Measurements from ENCODE around the gene SPATA18.

The SPATA18 gene

DNA sequence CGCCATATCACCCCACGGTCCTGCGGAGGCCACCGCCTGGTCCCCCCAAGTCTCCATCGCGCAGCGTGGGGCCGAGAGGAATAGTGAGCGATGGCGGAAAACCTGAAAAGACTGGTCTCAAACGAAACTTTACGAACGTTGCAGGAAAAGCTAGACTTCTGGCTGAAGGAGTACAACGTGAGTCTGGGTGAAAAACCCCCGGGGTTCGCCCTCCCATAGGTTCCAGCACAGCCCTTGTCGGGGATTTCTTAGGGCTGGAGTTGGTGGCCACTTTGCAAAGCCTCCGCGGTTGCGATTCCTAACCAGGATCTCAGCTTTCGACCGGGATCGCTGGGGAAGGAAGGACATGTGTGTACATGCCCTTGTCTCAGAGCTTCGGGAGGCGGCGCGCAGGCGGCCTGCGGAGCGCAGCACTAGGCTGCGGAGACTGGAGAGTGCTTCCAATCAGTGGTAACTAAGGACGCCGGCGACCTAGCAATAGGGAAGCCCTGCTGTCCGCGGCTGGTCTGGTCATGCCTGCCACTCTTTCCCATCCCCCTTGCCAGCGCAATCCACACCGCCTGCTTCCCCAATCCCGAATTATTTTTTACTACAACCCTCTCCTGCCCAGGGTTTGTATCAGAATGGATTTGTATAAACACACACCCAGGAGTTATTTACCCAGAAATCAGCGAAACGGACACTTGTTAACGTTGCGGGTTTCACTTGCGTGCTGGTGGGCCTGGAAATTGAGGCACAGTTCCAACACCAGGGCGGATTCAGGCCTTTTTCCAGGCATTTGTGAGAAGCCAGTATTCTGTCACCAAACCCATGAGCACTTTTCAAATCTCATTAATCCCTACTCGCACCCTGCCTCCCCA lies 741 bp downstream of the SPATA18 start:
- Histone ChIP-seq H3K27me3 (ENCODE audit: insufficient read depth, low read length) (peaks cover 33% of the 10 kb centered on the region), H3K4me3 (ENCODE audit: low read depth, low read length) (peak overlapping the region; percentile 85), H3K27ac (ENCODE audit: low read depth, low read length) (peak overlapping the region; percentile 5; the same call in 1 of the 2 replicates), H3K36me3 (ENCODE audit: insufficient read depth, low read length) (no peaks in the 10 kb centered on the region), H3K4me1 (ENCODE audit: control insufficient read depth, insufficient read depth, low read length, unreplicated experiment) (no peaks in the 10 kb centered on the region), H2AFZ (ENCODE audit: low read length, unreplicated experiment) (peak overlapping the region; percentile 92), H3K79me2 (ENCODE audit: control insufficient read depth, insufficient read depth, low read length, unreplicated experiment) (no peaks in the 10 kb centered on the region)

DNA sequence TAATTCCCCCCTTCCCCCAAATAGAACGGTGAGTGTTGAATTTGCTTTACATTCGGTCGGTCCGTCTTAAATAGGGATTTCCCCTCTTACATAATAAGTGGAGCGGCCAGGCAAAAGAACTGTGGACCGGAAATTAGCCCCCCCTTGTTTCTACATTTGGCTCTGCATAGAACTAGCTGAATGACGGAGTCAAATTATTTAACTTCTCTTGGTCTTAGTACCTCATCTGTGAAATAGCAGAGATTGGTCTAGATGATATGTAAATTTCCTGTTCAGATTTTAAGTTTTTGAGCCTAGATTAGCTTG lies 1.3 kb downstream of the SPATA18 start:
- Histone ChIP-seq H3K4me1 (ENCODE audit: control insufficient read depth, insufficient read depth, low read length, unreplicated experiment) (no peaks in the 10 kb centered on the region), H3K79me2 (ENCODE audit: control insufficient read depth, insufficient read depth, low read length, unreplicated experiment) (no peaks in the 10 kb centered on the region), H3K27ac (ENCODE audit: low read depth, low read length) (no peak overlapping the region), H3K27me3 (ENCODE audit: insufficient read depth, low read length) (peaks cover 31% of the 10 kb centered on the region), H2AFZ (ENCODE audit: low read length, unreplicated experiment) (peak overlapping the region; percentile 15), H3K4me3 (ENCODE audit: low read depth, low read length) (peak overlapping the region; percentile 85), H3K36me3 (ENCODE audit: insufficient read depth, low read length) (no peaks in the 10 kb centered on the region)

DNA sequence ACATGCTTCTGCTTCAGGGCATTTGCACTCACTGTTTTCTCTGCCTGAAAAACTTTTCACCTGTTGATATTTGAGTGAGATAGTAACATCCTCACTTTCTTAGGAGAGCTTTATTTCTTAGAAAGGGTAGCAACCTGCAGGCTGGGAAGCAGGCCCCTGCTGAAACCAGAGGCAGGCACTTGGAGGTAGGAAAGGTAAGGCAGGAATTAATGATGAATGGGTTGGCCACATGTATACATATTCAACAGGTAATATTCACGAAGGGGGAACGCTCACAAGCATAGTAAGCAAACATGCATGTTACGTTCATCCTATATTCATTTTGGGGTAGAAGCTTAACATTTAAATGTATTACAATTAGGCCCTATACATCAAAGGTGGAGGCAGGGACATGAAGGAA lies 3.1 kb downstream of the SPATA18 start:
- Histone ChIP-seq H2AFZ (ENCODE audit: low read length, unreplicated experiment) (no peak overlapping the region), H3K79me2 (ENCODE audit: control insufficient read depth, insufficient read depth, low read length, unreplicated experiment) (no peaks in the 10 kb centered on the region), H3K27me3 (ENCODE audit: insufficient read depth, low read length) (peaks cover 26% of the 10 kb centered on the region), H3K4me3 (ENCODE audit: low read depth, low read length) (no peak overlapping the region), H3K36me3 (ENCODE audit: insufficient read depth, low read length) (no peaks in the 10 kb centered on the region), H3K4me1 (ENCODE audit: control insufficient read depth, insufficient read depth, low read length, unreplicated experiment) (peaks cover 5% of the 10 kb centered on the region), H3K27ac (ENCODE audit: low read depth, low read length) (no peak overlapping the region)

DNA sequence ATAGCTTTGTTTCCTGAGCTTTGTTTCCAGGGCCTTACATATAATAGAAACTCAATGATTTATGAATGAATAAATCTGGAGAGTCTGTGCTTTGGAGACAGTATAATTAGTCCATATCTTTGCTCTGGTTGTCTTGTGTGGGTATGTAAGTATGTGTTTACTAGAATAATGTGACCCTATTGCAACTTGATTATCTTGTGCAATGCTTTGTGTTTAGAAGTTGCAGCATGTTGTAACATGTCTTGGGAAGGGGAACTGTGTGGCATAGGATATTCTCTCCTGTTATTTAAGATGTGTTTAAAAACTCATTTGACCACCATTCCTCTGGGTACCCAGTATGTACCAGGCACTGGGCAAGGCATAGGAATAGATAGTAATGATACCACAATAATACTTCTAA lies 6.1 kb downstream of the SPATA18 start:
- Histone ChIP-seq H3K27me3 (ENCODE audit: insufficient read depth, low read length) (peaks cover 12% of the 10 kb centered on the region; the same call in 1 of the 2 replicates), H3K36me3 (ENCODE audit: insufficient read depth, low read length) (no peaks in the 10 kb centered on the region), H3K79me2 (ENCODE audit: control insufficient read depth, insufficient read depth, low read length, unreplicated experiment) (no peaks in the 10 kb centered on the region), H3K27ac (ENCODE audit: low read depth, low read length) (no peak overlapping the region), H3K4me3 (ENCODE audit: low read depth, low read length) (no peak overlapping the region), H2AFZ (ENCODE audit: low read length, unreplicated experiment) (no peak overlapping the region), H3K4me1 (ENCODE audit: control insufficient read depth, insufficient read depth, low read length, unreplicated experiment) (peaks cover 7% of the 10 kb centered on the region)

DNA sequence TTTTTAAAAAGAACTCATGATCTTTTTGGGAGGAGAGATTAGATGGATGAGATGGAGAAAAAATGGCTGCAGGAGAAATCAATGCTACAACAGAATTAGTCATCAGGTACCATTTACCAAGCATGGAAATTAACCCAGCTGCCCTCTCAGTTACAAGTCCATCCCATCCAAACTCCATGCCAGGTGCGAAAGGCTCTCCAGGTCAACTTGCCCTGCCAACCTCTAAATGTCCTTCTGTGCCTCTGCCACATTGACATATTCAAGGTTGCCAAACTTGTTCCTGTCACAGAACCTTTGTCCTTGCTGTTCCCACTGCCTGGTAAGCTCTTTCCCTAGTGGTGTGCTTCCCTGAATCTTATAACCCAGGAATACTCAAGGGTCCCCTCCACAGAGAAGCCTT lies 7.2 kb downstream of the SPATA18 start:
- Histone ChIP-seq H3K4me3 (ENCODE audit: low read depth, low read length) (no peak overlapping the region), H3K79me2 (ENCODE audit: control insufficient read depth, insufficient read depth, low read length, unreplicated experiment) (no peaks in the 10 kb centered on the region), H3K27me3 (ENCODE audit: insufficient read depth, low read length) (peaks cover 5% of the 10 kb centered on the region; the same call in 1 of the 2 replicates), H3K36me3 (ENCODE audit: insufficient read depth, low read length) (no peaks in the 10 kb centered on the region), H2AFZ (ENCODE audit: low read length, unreplicated experiment) (no peak overlapping the region), H3K27ac (ENCODE audit: low read depth, low read length) (no peak overlapping the region), H3K4me1 (ENCODE audit: control insufficient read depth, insufficient read depth, low read length, unreplicated experiment) (peaks cover 7% of the 10 kb centered on the region)

DNA sequence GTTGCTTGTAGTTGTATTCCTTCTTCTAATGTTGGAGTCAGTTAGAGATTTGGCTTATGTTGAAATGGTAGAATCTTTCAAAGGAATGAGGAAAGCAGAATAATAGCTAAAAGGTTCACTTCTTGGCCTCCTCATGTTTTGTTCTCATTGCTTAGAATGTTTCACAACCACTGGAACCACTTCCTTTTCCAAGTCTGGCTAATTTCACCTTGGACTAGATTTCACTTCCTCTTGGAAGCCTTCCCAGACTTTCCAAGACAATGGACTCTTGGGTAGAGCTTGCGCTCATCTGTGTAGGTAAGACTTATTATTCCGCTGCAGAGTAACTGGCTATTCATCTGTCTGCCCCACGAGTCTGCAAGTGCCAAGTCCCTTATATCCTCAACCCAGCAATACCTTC lies 8.3 kb downstream of the SPATA18 start:
- Histone ChIP-seq H3K79me2 (ENCODE audit: control insufficient read depth, insufficient read depth, low read length, unreplicated experiment) (no peaks in the 10 kb centered on the region), H3K4me1 (ENCODE audit: control insufficient read depth, insufficient read depth, low read length, unreplicated experiment) (peaks cover 7% of the 10 kb centered on the region), H3K36me3 (ENCODE audit: insufficient read depth, low read length) (no peaks in the 10 kb centered on the region), H2AFZ (ENCODE audit: low read length, unreplicated experiment) (peak overlapping the region; percentile 18), H3K27me3 (ENCODE audit: insufficient read depth, low read length) (no peaks in the 10 kb centered on the region), H3K27ac (ENCODE audit: low read depth, low read length) (0 out of 2 replicates have a peak overlapping the region, but pooled peaks have one; percentile 11), H3K4me3 (ENCODE audit: low read depth, low read length) (no peak overlapping the region)

DNA sequence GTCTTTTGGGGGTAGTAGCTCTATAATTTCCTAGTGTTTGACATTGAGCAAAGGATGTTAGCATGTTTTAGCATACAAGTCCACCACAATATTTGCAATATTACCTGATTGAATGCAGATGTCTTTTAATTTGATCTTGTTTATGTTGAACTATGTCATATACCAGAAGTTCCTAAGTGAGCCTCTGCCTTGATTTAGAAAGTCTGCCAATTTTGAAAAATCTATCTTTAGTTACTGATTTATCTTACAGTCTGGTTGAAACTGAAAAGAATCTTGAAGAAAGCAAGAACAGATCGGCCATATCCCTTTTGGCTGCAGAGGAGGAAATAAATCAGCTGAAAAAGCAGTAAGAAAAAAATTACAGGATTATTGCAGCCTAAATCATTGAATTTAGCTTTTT lies 18.5 kb downstream of the SPATA18 start:
- H2AFZ ChIP-seq (ENCODE audit: low read length, unreplicated experiment) = no peak overlapping the region
- no peak overlapping the region for H3K27ac ChIP-seq (ENCODE audit: low read depth, low read length)
- H3K27me3 ChIP-seq (ENCODE audit: insufficient read depth, low read length) = peaks cover 13% of the 10 kb centered on the region; the same call in 1 of the 2 replicates

DNA sequence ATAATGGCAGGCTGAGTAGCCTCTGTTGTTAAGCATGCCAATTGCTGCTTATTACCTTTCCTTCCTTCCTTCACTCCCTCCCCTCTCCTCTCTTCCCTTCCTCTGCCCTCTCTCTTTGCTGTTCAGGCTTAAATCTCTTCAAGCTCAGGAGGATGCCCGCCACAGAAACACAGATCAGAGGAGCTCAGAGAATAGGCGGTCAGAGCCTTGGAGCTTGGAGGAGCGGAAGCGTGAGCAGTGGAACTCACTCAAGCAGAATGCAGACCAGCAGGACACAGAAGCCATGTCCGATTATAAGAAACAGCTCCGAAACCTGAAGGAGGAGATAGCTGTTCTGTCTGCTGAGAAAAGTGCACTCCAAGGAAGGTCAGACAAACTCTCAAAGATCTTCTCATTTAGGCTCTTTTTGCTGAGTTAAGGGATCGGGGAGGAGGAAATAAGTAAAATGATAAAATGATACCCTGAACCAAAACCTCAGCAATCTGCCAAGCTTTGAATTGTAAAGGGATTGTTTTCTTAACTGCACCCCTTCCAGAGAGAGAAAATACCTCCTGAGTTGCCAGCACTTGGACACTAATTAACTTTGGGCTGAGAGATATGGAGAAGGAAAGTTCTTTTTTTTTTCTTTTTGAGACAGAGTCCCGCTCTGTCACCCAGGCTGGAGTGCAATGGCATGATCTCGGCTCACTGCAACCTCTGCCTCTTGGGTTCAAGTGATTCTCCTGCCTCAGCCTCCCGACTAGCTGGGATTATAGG lies 20.9 kb downstream of the SPATA18 start:
- H3K27ac ChIP-seq (ENCODE audit: low read depth, low read length) = no peak overlapping the region

More for the DNA sequence above, 18.5 kb downstream of the SPATA18 start:
- H3K4me3 ChIP-seq (ENCODE audit: low read depth, low read length) = no peak overlapping the region
- no peaks in the 10 kb centered on the region for H3K36me3 ChIP-seq (ENCODE audit: insufficient read depth, low read length)
- no peaks in the 10 kb centered on the region for H3K4me1 ChIP-seq (ENCODE audit: control insufficient read depth, insufficient read depth, low read length, unreplicated experiment)
- H3K79me2 ChIP-seq (ENCODE audit: control insufficient read depth, insufficient read depth, low read length, unreplicated experiment) = no peaks in the 10 kb centered on the region

DNA sequence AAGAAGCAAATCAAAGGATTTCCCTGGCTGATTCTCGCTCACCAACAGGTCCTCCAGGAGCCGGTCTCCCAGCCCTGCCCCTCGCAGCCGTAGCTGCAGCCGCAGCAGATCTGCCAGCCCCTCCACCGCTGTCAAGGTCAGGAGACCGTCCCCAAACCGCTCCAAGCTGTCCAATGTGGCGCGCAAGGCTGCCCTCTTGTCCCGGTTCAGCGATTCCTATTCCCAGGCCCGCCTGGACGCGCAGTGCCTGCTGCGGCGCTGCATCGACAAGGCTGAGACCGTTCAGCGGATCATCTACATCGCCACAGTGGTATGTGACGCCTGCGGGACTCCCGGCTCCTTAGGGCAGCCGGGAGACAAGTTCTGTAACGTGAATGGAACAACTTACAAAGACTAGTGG lies 25.6 kb downstream of the SPATA18 start:
- no peaks in the 10 kb centered on the region for H3K79me2 ChIP-seq (ENCODE audit: control insufficient read depth, insufficient read depth, low read length, unreplicated experiment)
- H3K4me1 ChIP-seq (ENCODE audit: control insufficient read depth, insufficient read depth, low read length, unreplicated experiment) = no peaks in the 10 kb centered on the region
- peaks cover 25% of the 10 kb centered on the region; the same call in 1 of the 2 replicates for H3K27me3 ChIP-seq (ENCODE audit: insufficient read depth, low read length)
- 0 out of 2 replicates have a peak overlapping the region, but pooled peaks have one; percentile 31 for H3K4me3 ChIP-seq (ENCODE audit: low read depth, low read length)
- no peak overlapping the region for H2AFZ ChIP-seq (ENCODE audit: low read length, unreplicated experiment)
- no peak overlapping the region for H3K27ac ChIP-seq (ENCODE audit: low read depth, low read length)
- H3K36me3 ChIP-seq (ENCODE audit: insufficient read depth, low read length) = no peaks in the 10 kb centered on the region

More for the DNA sequence above, 20.9 kb downstream of the SPATA18 start:
- H3K4me3 ChIP-seq (ENCODE audit: low read depth, low read length) = no peak overlapping the region
- no peaks in the 10 kb centered on the region for H3K4me1 ChIP-seq (ENCODE audit: control insufficient read depth, insufficient read depth, low read length, unreplicated experiment)
- H3K36me3 ChIP-seq (ENCODE audit: insufficient read depth, low read length) = no peaks in the 10 kb centered on the region
- H3K79me2 ChIP-seq (ENCODE audit: control insufficient read depth, insufficient read depth, low read length, unreplicated experiment) = no peaks in the 10 kb centered on the region
- peaks cover 26% of the 10 kb centered on the region; the same call in 1 of the 2 replicates for H3K27me3 ChIP-seq (ENCODE audit: insufficient read depth, low read length)
- no peak overlapping the region for H2AFZ ChIP-seq (ENCODE audit: low read length, unreplicated experiment)

DNA sequence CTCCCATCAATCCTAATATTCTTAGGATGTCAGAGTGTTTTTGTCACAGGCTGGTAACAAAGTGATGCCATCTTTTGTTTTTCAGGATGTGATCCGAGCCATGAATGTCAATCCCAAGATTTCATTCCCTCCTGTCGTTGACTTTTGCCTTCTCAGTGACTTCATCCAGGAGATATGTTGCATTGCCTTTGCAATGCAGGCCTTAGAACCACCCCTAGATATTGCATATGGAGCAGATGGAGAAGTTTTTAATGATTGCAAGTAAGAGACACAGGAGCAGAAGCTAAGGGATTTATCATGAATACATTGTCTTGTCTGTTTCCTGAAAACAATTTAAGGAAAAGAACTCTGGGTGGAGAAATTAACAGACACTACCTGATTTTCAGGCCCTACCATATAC lies 28.6 kb downstream of the SPATA18 start:
- H2AFZ ChIP-seq (ENCODE audit: low read length, unreplicated experiment) = no peak overlapping the region
- no peaks in the 10 kb centered on the region for H3K36me3 ChIP-seq (ENCODE audit: insufficient read depth, low read length)
- H3K79me2 ChIP-seq (ENCODE audit: control insufficient read depth, insufficient read depth, low read length, unreplicated experiment) = no peaks in the 10 kb centered on the region
- H3K27ac ChIP-seq (ENCODE audit: low read depth, low read length) = no peak overlapping the region
- H3K4me1 ChIP-seq (ENCODE audit: control insufficient read depth, insufficient read depth, low read length, unreplicated experiment) = no peaks in the 10 kb centered on the region
- peaks cover 17% of the 10 kb centered on the region; the same call in 1 of the 2 replicates for H3K27me3 ChIP-seq (ENCODE audit: insufficient read depth, low read length)
- no peak overlapping the region for H3K4me3 ChIP-seq (ENCODE audit: low read depth, low read length)
